ENCODE measurements around the gene LRRC4C.

Gene LRRC4C

DNA sequence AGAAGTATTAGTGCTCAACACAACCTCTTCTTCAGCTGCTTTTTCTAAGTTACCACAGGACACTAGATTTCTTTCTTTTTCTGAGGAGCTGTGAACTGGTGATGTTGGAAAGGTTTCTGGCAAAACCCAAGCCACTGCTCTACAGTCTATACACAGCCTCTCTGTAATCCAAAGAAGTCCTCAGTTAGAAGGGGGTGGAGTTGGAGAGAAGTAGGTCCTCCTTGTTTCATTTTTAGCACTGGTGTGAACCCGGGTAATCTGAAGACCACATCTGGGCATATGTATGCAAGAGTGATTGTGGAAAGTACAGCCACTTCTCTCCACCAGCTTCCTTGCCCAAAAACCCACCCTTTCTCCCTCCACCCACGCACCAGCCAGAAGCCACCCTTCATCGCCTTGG, 1168.1 kb downstream of the LRRC4C start:
- DNase-seq (ENCODE audit: low read depth) = no peak

- DNase-seq (ENCODE audit: low read depth) = no peak
These were observed 1169.3 kb downstream of the LRRC4C start for GRCh38 chr11:40290171-40290631.

GRCh38 chr11:40289370-40289769, 1170.1 kb downstream of the LRRC4C start:
- DNase-seq (ENCODE audit: low read depth) = no peak

- DNase-seq (ENCODE audit: low read depth) = no peak
These were observed 1171.3 kb downstream of the LRRC4C start for GRCh38 chr11:40287916-40288803.

GRCh38 chr11:40286137-40286536, 1173.3 kb downstream of the LRRC4C start:
- DNase-seq (ENCODE audit: low read depth) = no peak

DNA sequence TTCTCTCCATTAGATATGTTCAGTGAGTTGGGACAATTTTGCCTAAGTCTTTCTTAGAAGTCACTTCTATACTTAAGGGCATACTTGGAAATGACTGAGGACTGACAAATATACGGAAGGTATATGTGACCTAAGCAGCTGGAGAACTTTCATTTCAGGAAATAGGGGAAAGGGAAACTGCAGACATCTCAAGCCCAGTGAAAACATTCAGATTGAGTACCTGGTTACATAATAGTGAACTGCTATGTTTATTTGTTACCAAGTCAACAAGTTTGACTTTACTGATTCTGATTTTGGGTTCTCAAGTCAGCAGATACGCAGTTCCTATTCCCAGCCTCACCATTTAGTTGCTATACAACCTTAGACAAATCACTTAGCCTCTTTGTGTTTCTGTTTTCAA, 1173.9 kb downstream of the LRRC4C start:
- no peak for DNase-seq (ENCODE audit: low read depth)

GRCh38 chr11:40281052-40281580, 1178.3 kb downstream of the LRRC4C start:
- DNase-seq (ENCODE audit: low read depth) = no peak

DNA sequence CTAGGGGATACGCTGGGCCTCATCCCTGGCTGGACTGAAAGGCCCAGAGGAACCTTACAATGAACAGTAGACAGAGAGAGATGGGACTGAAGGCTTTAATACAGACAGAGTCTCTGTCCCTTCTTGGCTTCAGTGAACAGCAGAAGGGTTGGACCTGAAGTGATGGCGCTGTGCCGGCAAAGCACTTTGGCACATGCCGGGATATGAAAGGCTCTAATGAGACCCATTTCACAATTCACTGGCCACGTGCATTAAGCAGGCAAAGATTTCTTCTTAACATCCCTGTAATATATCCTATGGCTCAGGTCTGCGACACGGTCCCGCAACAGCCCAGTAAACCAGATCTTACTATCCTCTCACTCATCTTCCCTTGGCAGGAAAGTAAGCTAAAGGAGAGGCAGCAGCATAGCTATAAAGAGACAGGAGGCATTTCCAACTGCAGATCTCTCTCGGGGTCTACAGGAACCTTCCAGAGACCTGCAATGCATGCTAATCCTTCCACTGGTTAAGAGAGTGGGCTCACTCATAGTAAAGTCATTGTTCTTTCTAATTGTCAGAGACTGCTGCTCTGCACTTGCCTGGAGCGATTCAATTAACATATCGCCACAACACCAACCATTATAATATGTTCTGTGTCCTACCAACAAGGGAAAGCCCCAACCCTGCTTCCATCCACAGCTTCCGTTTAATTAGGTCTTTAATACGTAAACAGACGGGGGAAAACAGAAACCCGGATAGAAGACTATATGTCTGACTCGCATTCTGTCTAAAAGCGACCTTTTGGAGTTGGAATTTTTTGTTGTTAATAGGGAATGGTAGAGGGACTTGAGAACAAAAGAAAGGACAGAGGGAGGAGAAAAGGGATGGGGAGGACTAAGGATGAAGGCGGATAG, 1179.0 kb downstream of the LRRC4C start:
- no peak for DNase-seq (ENCODE audit: low read depth)

DNA sequence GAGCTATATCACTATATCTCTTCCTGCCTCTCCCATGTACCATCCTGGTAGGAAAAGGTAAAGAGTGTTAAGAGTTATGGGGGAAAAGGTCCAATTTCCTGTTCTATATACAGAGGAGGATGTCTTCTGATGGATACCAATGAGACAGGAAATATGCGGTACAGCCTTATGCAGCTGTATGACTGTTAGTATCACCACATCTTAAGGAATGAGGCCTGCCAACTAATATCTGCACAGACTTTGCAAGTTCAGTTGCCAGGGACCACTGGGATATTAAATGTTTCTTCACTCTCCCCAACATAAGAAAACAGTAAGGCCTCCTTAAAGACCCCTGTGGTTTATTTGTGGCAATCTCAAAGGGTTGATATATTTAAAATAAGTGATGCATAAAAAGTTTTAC, 1182.5 kb downstream of the LRRC4C start:
- no peak for DNase-seq (ENCODE audit: low read depth)

- DNase-seq (ENCODE audit: low read depth) = no peak
These were observed 1185.4 kb downstream of the LRRC4C start for GRCh38 chr11:40274017-40274416.

DNA sequence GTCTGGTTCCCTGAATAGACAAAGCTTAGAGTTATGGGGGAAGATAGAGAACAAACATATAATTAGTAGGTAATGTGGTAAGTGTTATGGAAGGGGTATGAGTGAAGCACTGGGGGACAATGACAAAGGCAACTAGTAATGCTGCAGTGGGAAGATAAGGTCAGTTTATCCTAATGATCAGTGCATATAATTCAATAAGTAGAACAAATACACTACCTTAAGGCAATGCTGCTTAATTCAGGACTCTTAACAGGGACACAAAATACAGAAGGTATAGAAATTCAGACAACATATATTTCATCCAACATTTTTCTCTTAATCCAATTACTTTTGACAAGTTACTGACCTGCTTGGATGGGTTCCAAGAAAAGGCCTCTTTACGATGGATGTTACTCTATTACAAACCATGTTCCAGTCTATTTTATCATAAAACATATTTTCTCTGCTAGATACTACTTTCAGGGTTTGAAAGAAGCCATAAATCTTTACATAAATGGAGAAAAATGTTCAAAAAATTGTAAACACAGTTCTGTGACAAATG, 1186.2 kb downstream of the LRRC4C start:
- no peak for DNase-seq (ENCODE audit: low read depth)

DNA sequence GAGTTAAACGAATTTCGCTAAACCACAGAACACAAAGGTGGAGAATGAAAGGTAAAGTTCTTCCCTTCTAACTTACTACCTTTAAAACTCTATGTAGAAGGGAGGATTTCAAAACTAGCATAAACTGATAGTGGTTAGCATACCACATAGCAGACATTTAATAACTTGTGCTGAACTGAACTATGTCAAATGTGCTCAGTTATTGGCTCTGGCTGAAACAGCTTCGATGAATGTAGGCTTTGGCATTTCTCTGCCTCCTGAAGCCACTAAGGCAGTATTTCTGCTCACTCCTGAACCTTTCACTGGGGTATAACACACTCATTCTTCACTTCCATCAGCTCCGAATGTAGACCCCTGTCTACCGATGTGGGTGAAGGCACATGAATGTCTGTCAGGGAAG, 1188.1 kb downstream of the LRRC4C start:
- no peak for DNase-seq (ENCODE audit: low read depth)

- DNase-seq (ENCODE audit: low read depth) = no peak
These were observed 1189.6 kb downstream of the LRRC4C start for GRCh38 chr11:40269865-40270264.

DNA sequence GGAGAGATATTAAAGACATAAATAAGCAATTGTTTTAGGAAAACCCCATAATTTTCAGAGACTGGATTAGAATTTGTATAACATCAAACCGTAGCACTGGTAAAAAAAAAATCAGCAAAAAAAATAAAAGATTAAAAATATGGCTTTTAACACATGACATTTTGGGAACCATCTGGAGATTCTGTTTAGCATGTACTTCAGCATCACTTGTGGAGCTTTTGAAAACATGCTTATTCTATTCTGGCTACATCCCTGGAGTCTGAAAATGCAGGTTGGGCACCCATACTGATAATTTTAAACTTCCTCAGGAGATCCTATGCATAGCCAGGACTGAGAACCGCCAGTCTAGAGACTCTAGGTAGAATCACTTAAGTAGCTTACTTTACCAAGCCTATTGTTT, 1190.9 kb downstream of the LRRC4C start:
- DNase-seq (ENCODE audit: low read depth) = no peak

DNA sequence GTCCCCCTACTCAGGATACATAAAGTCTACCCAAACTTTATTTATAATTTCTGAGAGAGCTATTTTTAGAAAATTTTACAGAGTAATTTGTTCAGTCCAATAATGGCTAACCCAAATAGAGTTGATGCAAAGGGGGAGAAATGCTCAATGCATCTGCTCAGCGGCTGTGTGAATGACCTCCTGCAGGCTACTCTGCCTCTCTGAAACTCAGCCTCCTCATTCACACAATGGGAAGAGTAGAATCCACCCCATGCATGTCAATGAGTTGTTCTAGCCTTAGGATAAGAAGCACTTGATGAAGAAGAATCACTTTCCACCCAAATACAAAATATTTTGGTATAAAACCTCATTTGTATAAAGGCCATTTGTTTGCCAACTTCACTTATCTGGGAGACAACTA, 1204.0 kb downstream of the LRRC4C start:
- DNase-seq (ENCODE audit: low read depth) = no peak

- no peak for DNase-seq (ENCODE audit: low read depth)
These were observed 1206.3 kb downstream of the LRRC4C start for GRCh38 chr11:40253166-40253565.

DNA sequence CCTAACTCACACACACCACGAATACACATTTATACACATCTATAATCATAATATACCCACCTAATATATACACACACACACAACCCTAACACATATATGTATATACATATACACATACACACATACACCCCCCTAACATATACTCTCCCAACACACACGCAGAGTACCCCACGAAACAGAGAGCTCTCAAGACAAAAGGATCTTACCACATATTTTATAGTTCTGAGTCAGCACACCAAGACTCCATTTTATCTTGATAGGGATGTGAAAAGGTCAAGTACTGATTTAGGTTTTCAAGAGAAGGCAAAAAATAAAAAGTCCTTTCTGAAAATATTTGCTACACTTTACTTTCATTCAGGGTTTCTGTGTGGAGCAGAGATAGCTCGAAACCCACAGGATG, 1207.2 kb downstream of the LRRC4C start:
- no peak for DNase-seq (ENCODE audit: low read depth)

DNA sequence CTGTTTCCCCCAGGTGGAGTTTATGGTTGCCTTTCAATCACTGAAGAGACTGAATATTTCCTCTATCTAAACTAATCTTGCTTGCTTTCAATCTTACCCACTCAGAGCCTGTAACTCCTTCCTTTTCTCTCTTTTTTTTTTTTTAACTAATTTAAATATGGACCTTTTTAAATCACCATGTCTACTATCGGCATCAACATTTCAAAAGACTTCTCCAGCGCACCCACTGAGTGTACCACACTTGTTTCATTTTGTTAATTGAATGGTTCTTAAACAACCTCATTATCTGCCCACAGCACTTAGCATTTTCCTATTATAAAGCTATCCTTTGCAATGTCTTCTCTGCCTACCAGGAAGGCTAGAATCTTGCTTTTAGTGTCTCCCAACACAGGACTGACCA, 1212.5 kb downstream of the LRRC4C start:
- DNase-seq (ENCODE audit: low read depth) = no peak

- no peak for DNase-seq (ENCODE audit: low read depth)
These were observed 1217.9 kb downstream of the LRRC4C start for GRCh38 chr11:40241524-40242051.

DNA sequence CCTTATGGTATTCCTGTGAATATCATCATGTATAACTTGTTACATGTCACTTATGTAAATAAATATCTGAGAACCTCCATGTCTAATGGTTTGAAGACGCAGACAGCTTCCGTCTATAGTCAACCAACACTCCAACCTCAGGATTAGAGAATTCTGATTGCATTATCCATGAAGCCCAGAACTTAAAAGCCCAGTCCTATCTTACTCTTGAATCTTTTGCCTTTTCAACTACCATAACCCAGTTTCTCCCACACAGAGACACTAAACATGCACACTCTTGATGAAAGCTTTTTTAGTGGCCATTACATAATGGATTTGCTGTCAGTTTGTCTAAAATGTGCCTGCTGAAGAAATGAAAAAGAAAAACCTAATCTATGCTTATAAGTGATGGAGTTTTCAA, 1219.2 kb downstream of the LRRC4C start:
- no peak for DNase-seq (ENCODE audit: low read depth)

GRCh38 chr11:40236526-40236925, 1222.9 kb downstream of the LRRC4C start:
- DNase-seq (ENCODE audit: low read depth) = no peak

DNA sequence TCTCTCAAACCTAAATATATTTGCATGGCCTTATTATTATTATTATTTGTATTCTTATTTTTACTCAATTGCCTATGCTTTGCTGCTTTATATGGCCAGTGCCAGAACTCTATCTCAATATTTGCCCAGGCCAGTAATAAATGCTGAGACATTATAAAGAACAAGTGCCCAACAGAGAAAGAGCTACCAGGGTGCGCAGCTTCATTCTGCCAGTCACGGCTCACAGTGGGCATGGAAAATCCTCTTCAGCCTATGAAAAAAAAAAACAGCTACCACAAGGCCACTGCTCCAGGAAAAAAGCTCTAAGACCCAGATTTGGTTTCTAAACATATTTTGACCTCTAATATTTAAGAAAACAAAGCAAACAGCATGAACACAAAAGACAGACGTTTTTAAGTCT, 1223.6 kb downstream of the LRRC4C start:
- no peak for DNase-seq (ENCODE audit: low read depth)
